Astrocyte of the spinal cord (primary cell): ENCODE results near the gene ARHGAP18.
A peak's percentile ranks its signal among the peaks of the same experiment; 100 is the strongest.

Source experiments
- DNase-seq: peaks from one replicate; pipeline ENCODE4 v3.0.0; 2011; ENCODE audit warnings: low read depth, low spot score
- H3K4me3 ChIP-seq: 2 replicates; pipeline ENCODE4 v1.5.1; 2011; ENCODE audit warnings: low read depth, mild to moderate bottlenecking, low read length, moderate library complexity
- CTCF ChIP-seq: IDR thresholded peaks from 2 replicates; pipeline ENCODE4 v1.5.1; 2012; ENCODE audit warnings: low read depth, mild to moderate bottlenecking, low read length, inconsistent platforms
- in situ Hi-C: cut with HindIII; loops from 2 replicates; pipeline ENCODE4 v1.10.0; 2017; ENCODE audit warnings: low sequenced_read_pairs

ARHGAP18 gene

GRCh38 chr6:129710450-129711270 lies 683 bp upstream of the ARHGAP18 start:
- no peak for DNase-seq
- in situ Hi-C loops = no loop called here
- no peak for TF ChIP-seq CTCF
- H3K4me3 ChIP-seq = peak overlapping the region; percentile 78

- DNase-seq = peak; percentile 58
- in situ Hi-C loops = no loop called here
- no peak for TF ChIP-seq CTCF
- peak overlapping the region; percentile 78 for H3K4me3 ChIP-seq
Observed at GRCh38 chr6:129709196-129709768, 695 bp downstream of the ARHGAP18 start.

GRCh38 chr6:129708496-129709195 lies 1.3 kb downstream of the ARHGAP18 start:
- in situ Hi-C loops = no loop called here
- peak overlapping the region; percentile 78 for H3K4me3 ChIP-seq
- no peak for DNase-seq
- TF ChIP-seq CTCF = no peak

- no peak for DNase-seq
- in situ Hi-C loops = no loop called here
- peak overlapping the region; percentile 78 for H3K4me3 ChIP-seq
- no peak for TF ChIP-seq CTCF
Observed at GRCh38 chr6:129707882-129708495, 2.0 kb downstream of the ARHGAP18 start.

GRCh38 chr6:129707028-129707427 lies 2.9 kb downstream of the ARHGAP18 start:
- TF ChIP-seq CTCF = no peak
- H3K4me3 ChIP-seq = no peak overlapping the region

GRCh38 chr6:129705212-129705611 lies 4.8 kb downstream of the ARHGAP18 start:
- no peak overlapping the region for H3K4me3 ChIP-seq
- DNase-seq = no peak
- TF ChIP-seq CTCF = no peak
- in situ Hi-C loops = no loop called here

More at GRCh38 chr6:129707028-129707427, 2.9 kb downstream of the ARHGAP18 start:
- no peak for DNase-seq
- in situ Hi-C loops = no loop called here
